ENCODE measurements around the gene CHRNB1.
A peak's percentile ranks its signal among the peaks of the same experiment; 100 is the strongest.

Gene CHRNB1

GRCh38 chr17:7444682-7445618 is at the start of gene CHRNB1:
Gene CHRNB1 (plus strand): TSS chr17:7445061. CDS start chr17:7445128, 67 bp downstream.
- peaks cover 25% of the 10 kb centered on the region for H3K4me1 Mint-ChIP-seq
- no peak for DNase-seq (ENCODE audit: low spot score in 2 of 2)
- H3K27me3 Mint-ChIP-seq: peaks cover 75% of the 10 kb centered on the region
- no peaks in the 10 kb centered on the region for H3K9me3 Mint-ChIP-seq
- H3K36me3 Mint-ChIP-seq (ENCODE audit: insufficient read depth): peaks cover 11% of the 10 kb centered on the region
- H3K27ac Mint-ChIP-seq (ENCODE audit: low read depth): no peak within 1 kb of the TSS
- ATAC-seq (replicated peaks; ENCODE audit: extremely low read depth, poor library complexity, severe bottlenecking): no peak
- H3K4me3 Mint-ChIP-seq: peak within 1 kb of the TSS; percentile 73

DNA sequence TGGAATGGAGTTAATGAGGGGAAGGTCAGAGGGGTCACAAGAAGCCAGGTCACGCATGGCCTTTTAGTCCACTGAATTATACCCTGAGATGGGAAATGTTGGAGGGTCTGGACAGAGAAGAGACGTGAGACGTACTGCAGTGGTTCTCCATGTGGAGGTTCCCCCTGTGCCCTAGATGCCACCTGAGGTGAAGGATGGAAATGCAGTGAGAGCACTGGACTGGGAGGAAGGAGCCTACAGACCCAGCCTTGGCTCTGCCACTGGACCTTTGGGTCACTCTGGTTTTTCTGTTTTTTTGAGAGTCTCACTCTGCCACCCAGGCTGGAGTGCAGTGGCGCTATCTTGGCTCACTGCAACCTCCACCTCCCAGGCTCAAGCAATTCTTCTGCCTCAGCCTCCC is 48.7 kb upstream of the CHRNB1 start:
- H3K36me3 Mint-ChIP-seq (ENCODE audit: insufficient read depth): peaks cover 3% of the 10 kb centered on the region
- ATAC-seq (replicated peaks; ENCODE audit: extremely low read depth, poor library complexity, severe bottlenecking): no peak
- H3K27ac Mint-ChIP-seq (ENCODE audit: low read depth): no peak overlapping the region
- DNase-seq (ENCODE audit: low spot score in 2 of 2): no peak
- peak overlapping the region; percentile 9 for H3K4me3 Mint-ChIP-seq
- no peaks in the 10 kb centered on the region for H3K9me3 Mint-ChIP-seq
- H3K27me3 Mint-ChIP-seq: no peaks in the 10 kb centered on the region
- peaks cover 22% of the 10 kb centered on the region for H3K4me1 Mint-ChIP-seq

- no peaks in the 10 kb centered on the region for H3K27me3 Mint-ChIP-seq
- H3K36me3 Mint-ChIP-seq (ENCODE audit: insufficient read depth): peaks cover 2% of the 10 kb centered on the region
- H3K27ac Mint-ChIP-seq (ENCODE audit: low read depth): no peak overlapping the region
- ATAC-seq (replicated peaks; ENCODE audit: extremely low read depth, poor library complexity, severe bottlenecking) (no peak), DNase-seq (ENCODE audit: low spot score in 2 of 2) (no peak)
- no peaks in the 10 kb centered on the region for H3K9me3 Mint-ChIP-seq
- H3K4me1 Mint-ChIP-seq: peaks cover 23% of the 10 kb centered on the region
- H3K4me3 Mint-ChIP-seq: no peak overlapping the region
Observed at GRCh38 chr17:7398612-7399011, 46.2 kb upstream of the CHRNB1 start.

GRCh38 chr17:7403043-7403726 is 41.7 kb upstream of the CHRNB1 start:
- ATAC-seq (replicated peaks; ENCODE audit: extremely low read depth, poor library complexity, severe bottlenecking): no peak
- DNase-seq (ENCODE audit: low spot score in 2 of 2): no peak
- Mint-ChIP-seq H3K27me3 (no peaks in the 10 kb centered on the region), H3K4me1 (peaks cover 19% of the 10 kb centered on the region), H3K9me3 (no peaks in the 10 kb centered on the region), H3K36me3 (ENCODE audit: insufficient read depth) (peaks cover 5% of the 10 kb centered on the region), H3K4me3 (peak overlapping the region; percentile 93), H3K27ac (ENCODE audit: low read depth) (peak overlapping the region; percentile 78)

- DNase-seq (ENCODE audit: low spot score in 2 of 2) (no peak), ATAC-seq (replicated peaks; ENCODE audit: extremely low read depth, poor library complexity, severe bottlenecking) (peak; percentile 7)
- Mint-ChIP-seq H3K4me3 (peak overlapping the region; percentile 93), H3K36me3 (ENCODE audit: insufficient read depth) (peaks cover 5% of the 10 kb centered on the region), H3K27me3 (no peaks in the 10 kb centered on the region), H3K4me1 (peaks cover 19% of the 10 kb centered on the region), H3K27ac (ENCODE audit: low read depth) (peak overlapping the region; percentile 78), H3K9me3 (no peaks in the 10 kb centered on the region)
Observed at GRCh38 chr17:7403727-7403976, 41.2 kb upstream of the CHRNB1 start.

GRCh38 chr17:7403977-7404736 is 40.7 kb upstream of the CHRNB1 start, which contains the start of gene TMEM256:
Gene TMEM256 (minus strand): TSS chr17:7404097. CDS start chr17:7404084, 13 bp downstream.
- H3K4me3 Mint-ChIP-seq: peak within 1 kb of the TSS; percentile 93
- ATAC-seq (replicated peaks; ENCODE audit: extremely low read depth, poor library complexity, severe bottlenecking) (peak; percentile 96), DNase-seq (ENCODE audit: low spot score in 2 of 2) (peak; percentile 82 to 90)
- peaks cover 19% of the 10 kb centered on the region for H3K4me1 Mint-ChIP-seq
- peaks cover 5% of the 10 kb centered on the region for H3K36me3 Mint-ChIP-seq (ENCODE audit: insufficient read depth)
- no peaks in the 10 kb centered on the region for H3K27me3 Mint-ChIP-seq
- H3K9me3 Mint-ChIP-seq: no peaks in the 10 kb centered on the region
- H3K27ac Mint-ChIP-seq (ENCODE audit: low read depth): peak within 1 kb of the TSS; percentile 78

DNA sequence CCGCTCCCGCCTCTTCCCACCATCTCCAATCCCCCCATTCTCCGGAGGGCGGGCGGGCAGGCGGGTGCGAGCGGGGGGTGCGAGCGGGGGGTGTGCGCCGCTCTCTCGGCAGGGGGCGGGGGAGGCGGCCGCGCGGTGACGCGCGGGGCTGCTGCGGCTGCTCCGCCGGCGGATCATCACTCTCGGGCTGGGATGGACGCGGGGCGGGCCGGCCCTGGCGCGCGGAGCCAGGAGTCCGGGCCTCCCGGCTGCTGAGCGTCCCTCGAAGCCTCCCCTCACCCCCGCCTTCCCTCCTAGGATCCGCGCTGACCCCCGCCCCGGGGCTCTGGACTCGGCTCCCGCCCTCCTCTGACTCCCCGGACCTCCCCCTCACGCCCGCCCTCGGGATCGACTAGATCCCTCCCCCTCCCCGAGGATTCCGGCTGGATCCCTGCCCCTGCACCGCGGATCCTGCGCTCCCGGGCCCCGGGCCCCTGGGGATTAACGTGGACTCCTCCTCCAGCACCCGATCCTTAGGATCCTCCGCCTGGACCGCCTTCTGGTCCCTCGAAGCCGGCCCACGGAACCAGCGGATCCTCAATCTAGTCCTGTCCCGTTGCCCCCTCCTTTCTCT is 40.0 kb upstream of the CHRNB1 start:
- DNase-seq (ENCODE audit: low spot score in 2 of 2) (no peak), ATAC-seq (replicated peaks; ENCODE audit: extremely low read depth, poor library complexity, severe bottlenecking) (peak; percentile 59)
- H3K4me1 Mint-ChIP-seq: peaks cover 19% of the 10 kb centered on the region
- H3K27ac Mint-ChIP-seq (ENCODE audit: low read depth): peak overlapping the region; percentile 78
- H3K9me3 Mint-ChIP-seq: no peaks in the 10 kb centered on the region
- peaks cover 5% of the 10 kb centered on the region for H3K36me3 Mint-ChIP-seq (ENCODE audit: insufficient read depth)
- H3K27me3 Mint-ChIP-seq: no peaks in the 10 kb centered on the region
- peak overlapping the region; percentile 93 for H3K4me3 Mint-ChIP-seq

- H3K9me3 Mint-ChIP-seq: no peaks in the 10 kb centered on the region
- DNase-seq (ENCODE audit: low spot score in 2 of 2) (no peak), ATAC-seq (replicated peaks; ENCODE audit: extremely low read depth, poor library complexity, severe bottlenecking) (no peak)
- H3K27ac Mint-ChIP-seq (ENCODE audit: low read depth): peak overlapping the region; percentile 78
- H3K27me3 Mint-ChIP-seq: no peaks in the 10 kb centered on the region
- peaks cover 19% of the 10 kb centered on the region for H3K4me1 Mint-ChIP-seq
- peak overlapping the region; percentile 93 for H3K4me3 Mint-ChIP-seq
- peaks cover 5% of the 10 kb centered on the region for H3K36me3 Mint-ChIP-seq (ENCODE audit: insufficient read depth)
Observed at GRCh38 chr17:7405350-7406234, 39.3 kb upstream of the CHRNB1 start.

DNA sequence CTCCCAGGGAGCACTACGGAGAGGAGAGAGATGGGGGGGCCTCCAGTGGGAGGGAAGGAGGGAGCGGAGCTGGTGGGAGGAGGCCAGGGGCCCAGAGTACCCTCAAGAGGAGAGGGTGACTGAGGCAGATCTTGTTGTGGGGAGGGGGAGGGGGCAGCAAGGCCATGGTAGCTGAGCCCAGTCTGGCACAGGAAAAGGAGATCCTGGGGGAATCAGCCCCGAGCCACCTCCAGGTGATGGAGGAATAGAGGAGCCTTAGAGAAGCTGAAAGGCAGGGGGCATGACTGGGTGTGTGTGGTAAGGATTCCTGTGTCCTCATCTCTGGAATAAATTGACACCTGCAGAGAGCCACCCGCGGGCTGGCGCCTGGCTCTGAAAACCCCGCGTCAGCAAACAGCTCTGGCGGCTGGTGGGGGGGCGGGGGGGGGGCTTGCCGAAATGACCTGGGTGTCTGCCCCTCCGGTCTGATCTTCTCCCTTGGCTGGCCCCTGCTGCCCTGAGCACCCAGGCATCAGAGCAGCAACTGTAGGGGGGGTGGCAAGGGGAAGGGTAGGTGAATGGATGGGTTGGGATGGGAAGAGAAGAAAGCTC is 38.5 kb upstream of the CHRNB1 start:
- Mint-ChIP-seq H3K27ac (ENCODE audit: low read depth) (no peak overlapping the region), H3K4me1 (peaks cover 19% of the 10 kb centered on the region), H3K4me3 (peak overlapping the region; percentile 93), H3K9me3 (no peaks in the 10 kb centered on the region), H3K27me3 (no peaks in the 10 kb centered on the region), H3K36me3 (ENCODE audit: insufficient read depth) (peaks cover 5% of the 10 kb centered on the region)
- DNase-seq (ENCODE audit: low spot score in 2 of 2): no peak
- ATAC-seq (replicated peaks; ENCODE audit: extremely low read depth, poor library complexity, severe bottlenecking): no peak

DNA sequence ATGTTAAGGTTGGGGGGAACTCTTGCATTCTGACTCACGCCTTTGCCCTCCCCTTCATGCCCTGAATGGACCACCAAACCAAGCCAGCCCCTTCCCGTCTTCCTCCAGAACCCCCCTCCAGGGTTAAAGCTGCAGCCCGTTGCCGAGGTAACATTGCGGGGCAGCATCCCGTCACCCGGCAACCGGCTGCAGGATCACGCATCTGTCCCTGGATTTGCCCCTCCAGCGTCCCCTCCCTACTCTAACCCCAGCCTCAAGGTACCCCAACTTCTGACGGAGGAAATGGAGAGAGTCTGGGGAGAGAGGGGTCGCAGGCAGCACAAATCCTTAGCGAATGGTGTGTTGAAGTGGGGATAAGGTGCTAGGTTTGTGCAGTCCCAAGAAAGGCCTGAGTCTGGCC is 37.8 kb upstream of the CHRNB1 start:
- no peak for DNase-seq (ENCODE audit: low spot score in 2 of 2)
- no peak overlapping the region for H3K27ac Mint-ChIP-seq (ENCODE audit: low read depth)
- H3K4me1 Mint-ChIP-seq: peaks cover 13% of the 10 kb centered on the region
- no peaks in the 10 kb centered on the region for H3K27me3 Mint-ChIP-seq
- no peak overlapping the region for H3K4me3 Mint-ChIP-seq
- peaks cover 5% of the 10 kb centered on the region for H3K36me3 Mint-ChIP-seq (ENCODE audit: insufficient read depth)
- ATAC-seq (replicated peaks; ENCODE audit: extremely low read depth, poor library complexity, severe bottlenecking): no peak
- H3K9me3 Mint-ChIP-seq: no peaks in the 10 kb centered on the region

DNA sequence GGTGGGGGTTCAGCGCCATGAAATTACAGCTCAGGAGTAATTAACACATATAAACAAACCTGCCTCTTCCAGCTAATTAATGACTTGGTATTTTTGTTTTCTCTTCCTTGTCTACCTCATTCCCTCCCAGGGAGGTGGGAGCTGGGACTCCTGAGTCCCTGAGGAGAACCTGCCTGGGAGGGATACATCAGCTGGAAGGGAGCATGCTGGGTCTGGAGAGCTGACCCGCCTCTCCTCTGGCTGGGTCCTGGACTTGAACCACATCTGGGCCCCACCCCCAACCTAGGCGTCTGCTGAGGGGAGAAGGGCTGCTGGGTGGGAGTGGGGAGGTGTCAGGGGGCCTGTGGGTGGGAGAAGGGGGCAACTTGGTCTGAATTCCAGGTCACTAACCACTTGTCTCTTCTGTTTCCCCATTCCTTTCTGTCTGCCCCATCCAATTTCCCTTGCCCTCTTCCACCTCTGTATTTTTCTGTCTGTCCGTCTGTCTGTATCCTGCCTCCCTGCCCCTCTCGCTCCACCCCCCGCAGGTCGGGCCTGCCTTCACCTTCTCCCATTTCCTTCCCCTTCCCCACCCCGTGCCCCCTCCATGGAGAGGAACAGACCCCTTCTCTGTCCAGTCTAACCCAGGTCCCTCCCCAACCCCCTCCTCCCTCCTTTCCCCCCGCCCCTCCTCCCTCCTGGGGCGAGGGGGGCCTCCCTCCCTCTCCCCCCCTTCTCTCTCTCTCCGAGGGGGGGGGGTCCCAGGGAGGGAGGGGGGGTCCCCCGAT is 37.2 kb upstream of the CHRNB1 start, which contains the start of gene NLGN2:
Gene NLGN2 (plus strand): TSS at position 361 of the 767 bp plus-strand sequence. CDS start 411 bp downstream, outside the sequence.
- Mint-ChIP-seq H3K9me3 (no peaks in the 10 kb centered on the region), H3K27me3 (no peaks in the 10 kb centered on the region), H3K4me3 (peak within 1 kb of the TSS; percentile 14), H3K4me1 (peaks cover 13% of the 10 kb centered on the region), H3K27ac (ENCODE audit: low read depth) (no peak within 1 kb of the TSS), H3K36me3 (ENCODE audit: insufficient read depth) (peaks cover 5% of the 10 kb centered on the region)
- ATAC-seq (replicated peaks; ENCODE audit: extremely low read depth, poor library complexity, severe bottlenecking): no peak
- no peak for DNase-seq (ENCODE audit: low spot score in 2 of 2)

All from central memory CD8-positive, alpha-beta T cell (primary cell).